Spleen (tissue), 11 donors: ENCODE results near the gene IMMP2L. TPM values are rescaled to one million over a fixed set of nuclear protein-coding genes. Genes with fewer than 3 reads are reported as not detected.

Source experiments
- DNase-seq: peaks from one replicate; pipeline ENCODE4 v3.0.0-alpha.2; 2020
- H3K27ac ChIP-seq, 8 donors: fragments of 200-600 bp; sonication (generic) in 7 of 8; 1 replicate in 4 of 8; 2 replicates in 4 of 8; pipeline versions ENCODE4 v1.5.0 to v1.8.0; 2016 to 2021; ENCODE audit warnings: inconsistent platforms in 4 of 8, mild to moderate bottlenecking in 4 of 8, moderate library complexity in 1 of 8
- H3K27me3 ChIP-seq, 7 donors: fragments of 200-600 bp; sonication (generic) in 6 of 7; replicated peaks in 1 of 7; 1 replicate in 4 of 7; 2 replicates in 3 of 7; pipeline versions ENCODE4 v1.5.0 to v1.8.0; 2016 to 2021; ENCODE audit warnings: inconsistent platforms in 3 of 7, mild to moderate bottlenecking in 1 of 7
- H3K36me3 ChIP-seq, 6 donors: fragments of 200-600 bp; sonication (generic) in 5 of 6; 1 replicate in 4 of 6; 2 replicates in 2 of 6; pipeline versions ENCODE4 v1.5.0 to v1.8.0; 2016 to 2021; ENCODE audit warnings: inconsistent platforms in 2 of 6
- H3K4me1 ChIP-seq, 6 donors: fragments of 200-600 bp; sonication (generic) in 5 of 6; 1 replicate in 3 of 6; 2 replicates in 3 of 6; pipeline versions ENCODE4 v1.5.0 to v1.8.0; 2016 to 2021; ENCODE audit warnings: inconsistent platforms in 3 of 6
- H3K4me3 ChIP-seq, 8 donors: fragments of 200-600 bp; sonication (generic) in 7 of 8; 1 replicate in 4 of 8; 2 replicates in 4 of 8; pipeline versions ENCODE4 v1.5.0 to v1.8.0; 2016 to 2021; ENCODE audit warnings: inconsistent platforms in 4 of 8, mild to moderate bottlenecking in 4 of 8, moderate library complexity in 2 of 8
- H3K9me3 ChIP-seq, 8 donors: fragments of 200-600 bp; sonication (generic) in 7 of 8; 1 replicate in 4 of 8; 2 replicates in 4 of 8; pipeline versions ENCODE4 v1.5.0 to v1.8.0; 2016 to 2021; ENCODE audit warnings: inconsistent platforms in 4 of 8
- POLR2A ChIP-seq, 3 donors: fragments of 450-650 bp; IDR thresholded peaks; one replicate each; pipeline ENCODE4 v1.5.1; 2017; ENCODE audit warnings: antibody characterized with exemption in 3 of 3, mild to moderate bottlenecking in 1 of 3
- POLR2AphosphoS5 ChIP-seq, 3 donors: sonication (generic); formaldehyde crosslinking; IDR thresholded peaks; one replicate each; pipeline ENCODE4 v1.5.1; 2017; ENCODE audit warnings: antibody characterized with exemption in 3 of 3
- WGBS, 5 donors: extraction: QIAGEN DNeasy Blood & Tissue Kit in 3 of 5; methylation state at CpG; one replicate each; pipeline versions ENCODE4 v1.1.5 to v1.1.7; 2013 to 2018; 5-methylcytosine and 5-hydroxymethylcytosine counted together
- intact Hi-C: fragments of 100-400 bp; cut with DNase I; formaldehyde crosslinking; loops from one replicate; pipeline ENCODE4 v1.15.0; 2023; ENCODE audit warnings: low total_unique reads
- polyA plus RNA-seq, 3 donors: library from polyadenylated mRNA; stranded (reverse); fragments of 200-250 nt; gene quantifications; one replicate each; pipeline ENCODE4 v1.2.1, GENCODE V29; 2013
- total RNA-seq, 7 donors: library from RNA; depleted of rRNA in 3 of 7; stranded (reverse); fragments of >200 nt in 3 of 7; fragmentation: NEBNext Ultra II Directional in 4 of 7; extraction: Animal tissue kit (Norgen Biotek cat#: 25700) in 4 of 7; gene quantifications; one replicate each; pipeline versions ENCODE4 v1.1.0 to v1.2.1, GENCODE V29; 2016 to 2021
- TF ChIP-seq, protein P1 (sequence below), 11 experiments: fragments of 200-600 bp in 7 of 11; fragments of 450-650 bp in 4 of 11; sonication (generic) in 4 of 11; IDR thresholded peaks in 8 of 11; conservative IDR thresholded peaks in 3 of 11; 1 replicate in 7 of 11; 2 replicates in 4 of 11; pipeline versions ENCODE4 v1.4.0 to v1.8.0; 2016 to 2021; ENCODE audit warnings: antibody characterized with exemption in 11 of 11, inconsistent platforms in 4 of 11, mild to moderate bottlenecking in 1 of 11
- donor health status: healthy with polysubstance abuse.
- donor health status: DM: no; HTN: no; CAD: no; lungs with moderate emphysema.
- donor health status: DM: no; HTN: no; CAD: no.
- donor health status: Bipolar disorder and iron deficiency.
- donor health status: healthy.
- donor health status: DM: no; HTN: no; CAD: no.
- donor health status: DM: yes; HTN: yes; CAD: no.

The IMMP2L gene
- total and polyA plus RNA-seq, 10 donors = 6.5 to 32.7 (median 9.8) TPM

DNA sequence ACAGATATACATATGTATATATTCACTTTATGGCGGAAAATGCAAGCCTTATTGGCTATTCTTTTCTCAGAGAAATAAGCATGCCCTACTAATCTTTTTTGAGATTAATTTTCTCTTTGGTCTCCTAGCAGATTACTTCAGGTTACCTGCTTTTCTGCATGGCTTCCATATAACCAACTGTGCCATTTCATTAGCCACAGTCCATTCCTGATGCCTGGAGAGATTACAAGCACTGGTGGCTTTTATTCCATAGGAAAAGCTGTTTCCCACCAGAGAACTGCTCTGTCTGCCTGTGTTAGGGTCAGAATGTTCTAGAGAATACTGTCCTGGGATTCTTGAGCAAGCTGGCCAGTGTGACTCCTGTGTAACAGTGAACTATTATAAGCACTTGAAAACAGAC is 411.6 kb downstream of the IMMP2L start:
- Histone ChIP-seq H3K27me3 (no peaks in the 10 kb centered on the region), H3K4me1 (no peaks in the 10 kb centered on the region), H3K36me3 (no peaks in the 10 kb centered on the region), H3K27ac (no peak overlapping the region), H3K9me3 (no peaks in the 10 kb centered on the region), H3K4me3 (no peak overlapping the region)
- intact Hi-C loops = no loop called here
- TF ChIP-seq POLR2AphosphoS5 (IDR thresholded peaks at IDR 0.05) = no peak
- TF ChIP-seq, protein P1, sequence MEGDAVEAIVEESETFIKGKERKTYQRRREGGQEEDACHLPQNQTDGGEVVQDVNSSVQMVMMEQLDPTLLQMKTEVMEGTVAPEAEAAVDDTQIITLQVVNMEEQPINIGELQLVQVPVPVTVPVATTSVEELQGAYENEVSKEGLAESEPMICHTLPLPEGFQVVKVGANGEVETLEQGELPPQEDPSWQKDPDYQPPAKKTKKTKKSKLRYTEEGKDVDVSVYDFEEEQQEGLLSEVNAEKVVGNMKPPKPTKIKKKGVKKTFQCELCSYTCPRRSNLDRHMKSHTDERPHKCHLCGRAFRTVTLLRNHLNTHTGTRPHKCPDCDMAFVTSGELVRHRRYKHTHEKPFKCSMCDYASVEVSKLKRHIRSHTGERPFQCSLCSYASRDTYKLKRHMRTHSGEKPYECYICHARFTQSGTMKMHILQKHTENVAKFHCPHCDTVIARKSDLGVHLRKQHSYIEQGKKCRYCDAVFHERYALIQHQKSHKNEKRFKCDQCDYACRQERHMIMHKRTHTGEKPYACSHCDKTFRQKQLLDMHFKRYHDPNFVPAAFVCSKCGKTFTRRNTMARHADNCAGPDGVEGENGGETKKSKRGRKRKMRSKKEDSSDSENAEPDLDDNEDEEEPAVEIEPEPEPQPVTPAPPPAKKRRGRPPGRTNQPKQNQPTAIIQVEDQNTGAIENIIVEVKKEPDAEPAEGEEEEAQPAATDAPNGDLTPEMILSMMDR (IDR thresholded peaks at IDR 0.05 in 8 of 11, conservative IDR thresholded peaks at IDR 0.05 in 3 of 11) = no peak
- TF ChIP-seq POLR2A (IDR thresholded peaks at IDR 0.05) = no peak
- WGBS, 5 donors = 93 to 98% (median 98%) methylated on average over 1 of the region's 1 CpG
- DNase-seq = no peak

DNA sequence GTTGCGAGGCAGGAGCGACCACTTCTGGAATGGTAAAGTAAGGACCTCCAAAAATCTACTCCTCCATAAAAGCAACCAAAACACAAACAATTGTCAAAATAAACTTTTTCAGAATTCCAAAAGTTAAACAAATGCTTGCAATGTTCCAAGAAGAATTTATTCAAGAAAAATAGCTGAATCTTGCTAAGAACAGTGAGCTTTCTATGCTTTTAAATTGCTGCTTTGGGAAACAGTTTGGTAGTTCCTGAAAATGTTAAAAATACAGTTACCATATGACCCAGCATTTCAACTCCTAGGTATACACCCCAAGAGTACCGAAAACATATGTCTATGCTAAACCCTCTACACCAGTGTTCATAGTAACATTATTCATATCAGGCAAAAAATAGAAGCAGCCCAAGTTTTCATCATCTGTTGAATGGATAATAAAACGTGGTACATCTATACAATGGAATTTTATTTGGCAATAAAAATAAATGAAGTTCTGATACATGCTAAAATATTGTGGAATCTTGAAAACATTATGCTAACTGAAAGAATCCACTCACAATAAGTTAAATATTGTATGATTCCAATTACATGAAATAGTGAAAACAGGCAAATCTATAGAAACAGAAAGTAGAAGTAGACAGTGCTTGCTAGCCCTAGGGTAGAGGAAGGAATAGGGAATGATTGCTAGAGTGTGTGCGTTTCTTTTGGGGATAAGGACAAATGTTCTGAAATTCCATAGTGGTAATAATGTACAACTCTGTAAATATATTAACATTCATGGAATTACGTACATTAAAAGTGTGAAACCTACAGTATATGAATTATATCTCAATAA is 414.4 kb downstream of the IMMP2L start:
- DNase-seq = no peak
- TF ChIP-seq, protein P1 (IDR thresholded peaks at IDR 0.05 in 8 of 11, conservative IDR thresholded peaks at IDR 0.05 in 3 of 11) = no peak
- TF ChIP-seq POLR2A (IDR thresholded peaks at IDR 0.05) = no peak
- no peak for TF ChIP-seq POLR2AphosphoS5 (IDR thresholded peaks at IDR 0.05)
- no peaks in the 10 kb centered on the region for H3K4me1 ChIP-seq
- no peaks in the 10 kb centered on the region for H3K9me3 ChIP-seq
- H3K4me3 ChIP-seq = no peak overlapping the region
- H3K36me3 ChIP-seq = no peaks in the 10 kb centered on the region
- H3K27ac ChIP-seq = no peak overlapping the region
- intact Hi-C loops = no loop called here
- 77 to 92% (median 82%) methylated on average over 6 of the region's 6 CpGs for WGBS, 5 donors
- H3K27me3 ChIP-seq = no peaks in the 10 kb centered on the region

DNA sequence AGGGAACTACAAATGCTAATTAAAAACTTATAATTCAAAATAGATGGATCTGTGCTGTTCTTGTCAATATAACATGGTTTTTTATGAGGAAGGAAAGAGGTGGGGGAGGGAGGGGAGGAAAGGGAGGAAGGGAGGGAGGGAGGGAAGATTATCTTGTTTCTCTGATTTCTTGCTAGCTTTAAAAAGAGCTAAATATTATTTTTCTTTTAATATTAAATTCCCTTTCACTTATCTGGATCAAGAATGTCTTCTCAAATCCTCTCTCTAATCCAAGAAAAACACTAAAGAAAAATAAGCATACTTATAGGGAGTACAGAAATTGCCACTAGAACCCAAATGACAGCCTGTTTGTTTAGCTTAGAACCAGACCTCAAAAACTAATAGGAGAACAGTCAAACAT is 416.2 kb downstream of the IMMP2L start:
- Histone ChIP-seq H3K27ac (no peak overlapping the region), H3K36me3 (no peaks in the 10 kb centered on the region), H3K4me1 (no peaks in the 10 kb centered on the region), H3K27me3 (no peaks in the 10 kb centered on the region), H3K9me3 (no peaks in the 10 kb centered on the region), H3K4me3 (no peak overlapping the region)
- DNase-seq = no peak
- TF ChIP-seq, protein P1 (IDR thresholded peaks at IDR 0.05 in 8 of 11, conservative IDR thresholded peaks at IDR 0.05 in 3 of 11) = no peak
- no peak for TF ChIP-seq POLR2AphosphoS5 (IDR thresholded peaks at IDR 0.05)
- no peak for TF ChIP-seq POLR2A (IDR thresholded peaks at IDR 0.05)
- intact Hi-C loops = no loop called here

DNA sequence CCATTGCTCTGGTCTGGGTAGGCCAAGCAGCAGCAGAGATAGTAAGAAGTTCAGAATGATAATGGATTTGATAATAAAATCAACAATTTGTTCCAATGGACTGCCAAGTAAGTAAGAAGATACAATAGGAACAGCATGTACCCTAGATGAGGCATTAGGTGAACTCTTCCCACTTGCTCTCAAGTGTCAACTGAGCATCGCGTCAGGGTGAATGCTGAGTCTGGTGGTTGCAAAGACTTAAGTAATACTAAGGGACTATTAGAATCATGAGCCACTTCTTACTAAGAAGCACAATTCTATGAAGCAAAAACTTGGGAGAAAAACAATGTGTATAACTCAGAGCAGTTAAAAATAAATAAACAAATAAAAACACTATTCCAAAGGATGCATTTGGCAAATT is 416.8 kb downstream of the IMMP2L start:
- no peak for DNase-seq
- H3K27me3 ChIP-seq = no peaks in the 10 kb centered on the region
- no peaks in the 10 kb centered on the region for H3K36me3 ChIP-seq
- no peaks in the 10 kb centered on the region for H3K9me3 ChIP-seq
- no peak overlapping the region for H3K4me3 ChIP-seq
- TF ChIP-seq POLR2A (IDR thresholded peaks at IDR 0.05) (no peak), POLR2AphosphoS5 (IDR thresholded peaks at IDR 0.05) (no peak)
- intact Hi-C loops = no loop called here
- WGBS, 5 donors = 61 to 100% (median 95%) methylated on average over 2 of the region's 2 CpGs
- H3K4me1 ChIP-seq = no peaks in the 10 kb centered on the region
- H3K27ac ChIP-seq = no peak overlapping the region
